Measurements from ENCODE around the gene LSM8.
A peak's percentile ranks its signal among the peaks of the same experiment; 100 is the strongest.

DNA sequence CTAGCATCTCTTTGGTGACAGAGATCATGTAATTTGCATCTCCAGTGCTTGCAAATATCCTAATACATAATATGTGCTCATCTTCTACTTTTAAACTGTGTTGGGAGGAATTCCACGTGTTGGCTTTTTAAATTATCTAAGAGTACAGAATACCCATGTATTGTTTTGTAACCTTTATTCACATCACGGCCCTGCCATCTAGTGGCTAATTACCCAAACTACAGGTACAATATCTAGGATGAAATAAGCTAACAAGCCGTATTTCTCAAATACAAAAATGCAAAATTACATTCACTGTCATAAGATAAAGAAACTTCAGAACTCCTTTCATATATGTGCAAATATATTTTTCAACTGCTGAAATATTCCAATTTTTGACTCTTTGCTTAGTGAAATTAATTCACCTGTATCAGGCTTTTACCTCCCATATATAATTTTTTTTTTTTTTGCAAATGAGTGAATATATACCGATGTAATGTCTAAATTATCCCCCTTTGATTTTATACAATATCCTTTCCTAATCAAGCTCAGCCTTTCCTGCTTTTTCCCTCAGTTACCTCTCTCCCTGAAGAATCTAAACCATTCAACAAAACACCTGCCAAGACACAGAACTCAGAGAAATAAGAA lies 30.3 kb upstream of the LSM8 start:
- TF ChIP-seq, protein P1, sequence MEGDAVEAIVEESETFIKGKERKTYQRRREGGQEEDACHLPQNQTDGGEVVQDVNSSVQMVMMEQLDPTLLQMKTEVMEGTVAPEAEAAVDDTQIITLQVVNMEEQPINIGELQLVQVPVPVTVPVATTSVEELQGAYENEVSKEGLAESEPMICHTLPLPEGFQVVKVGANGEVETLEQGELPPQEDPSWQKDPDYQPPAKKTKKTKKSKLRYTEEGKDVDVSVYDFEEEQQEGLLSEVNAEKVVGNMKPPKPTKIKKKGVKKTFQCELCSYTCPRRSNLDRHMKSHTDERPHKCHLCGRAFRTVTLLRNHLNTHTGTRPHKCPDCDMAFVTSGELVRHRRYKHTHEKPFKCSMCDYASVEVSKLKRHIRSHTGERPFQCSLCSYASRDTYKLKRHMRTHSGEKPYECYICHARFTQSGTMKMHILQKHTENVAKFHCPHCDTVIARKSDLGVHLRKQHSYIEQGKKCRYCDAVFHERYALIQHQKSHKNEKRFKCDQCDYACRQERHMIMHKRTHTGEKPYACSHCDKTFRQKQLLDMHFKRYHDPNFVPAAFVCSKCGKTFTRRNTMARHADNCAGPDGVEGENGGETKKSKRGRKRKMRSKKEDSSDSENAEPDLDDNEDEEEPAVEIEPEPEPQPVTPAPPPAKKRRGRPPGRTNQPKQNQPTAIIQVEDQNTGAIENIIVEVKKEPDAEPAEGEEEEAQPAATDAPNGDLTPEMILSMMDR (IDR thresholded peaks at IDR 0.05 in 2 of 3, conservative IDR thresholded peaks at IDR 0.05 in 1 of 3; ENCODE audit: borderline replicate concordance in 1 of 3, insufficient read depth in 1 of 3, low read depth in 2 of 3, low read length in 2 of 3), result peak; percentile 47 to 83 (median 61); a peak in 5 of 6 replicates
- no peak for TF ChIP-seq SIN3A (IDR thresholded peaks at IDR 0.05; ENCODE audit: low read depth)
- no peak for TF ChIP-seq ZNF274 (IDR thresholded peaks at IDR 0.05; ENCODE audit: low read depth, low read length)
- TF ChIP-seq POLR2AphosphoS5 (IDR thresholded peaks at IDR 0.05; ENCODE audit: low read depth, low read length), result no peak
- TF ChIP-seq SRF (IDR thresholded peaks at IDR 0.05; ENCODE audit: low read depth), result no peak
- no peak for TF ChIP-seq CEBPB (IDR thresholded peaks at IDR 0.05; ENCODE audit: low read depth)
- TF ChIP-seq, protein P2, sequence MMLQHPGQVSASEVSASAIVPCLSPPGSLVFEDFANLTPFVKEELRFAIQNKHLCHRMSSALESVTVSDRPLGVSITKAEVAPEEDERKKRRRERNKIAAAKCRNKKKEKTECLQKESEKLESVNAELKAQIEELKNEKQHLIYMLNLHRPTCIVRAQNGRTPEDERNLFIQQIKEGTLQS (IDR thresholded peaks at IDR 0.05), result no peak
- no peak for TF ChIP-seq EGR1 (IDR thresholded peaks at IDR 0.05; ENCODE audit: low read depth)

Data from HCT116 (cell line).